CD4-positive, alpha-beta memory T cell (primary cell): ENCODE results near the gene FAM83G. TPM values are rescaled to one million over a fixed set of nuclear protein-coding genes. Genes with fewer than 3 reads are reported as not detected.
A peak's percentile ranks its signal among the peaks of the same experiment; 100 is the strongest.

Experiments used
- CTCF ChIA-PET: fragments of 350-600 bp; sonication (Branson Sonifier 250); formaldehyde crosslinking; loops from one replicate; lab custom pipeline; 2021; ENCODE audit warnings: inconsistent platforms; ENCODE audit not compliant: partially characterized antibody; lab: Charles Lee
- POLR2A ChIA-PET: fragments of 350-600 bp; sonication (Branson Sonifier 250); formaldehyde crosslinking; loops from one replicate; lab custom pipeline; 2021; ENCODE audit not compliant: partially characterized antibody; lab: Charles Lee
- DNase-seq, 5 donors: peaks; one replicate each; pipeline versions ENCODE4 v3.0.0 to v3.0.0-alpha.2; 2020 to 2022; ENCODE audit warnings: mixed read lengths in 1 of 5
- H3K27ac ChIP-seq: one replicate; pipeline ENCODE4 v1.7.0; 2013; ENCODE audit warnings: low read depth, low read length
- H3K27me3 ChIP-seq: 2 replicates; pipeline ENCODE4 v1.7.0; 2013; ENCODE audit warnings: mild to moderate bottlenecking, low read length, moderate library complexity; ENCODE audit not compliant: insufficient read depth
- H3K36me3 ChIP-seq: 2 replicates; pipeline ENCODE4 v1.7.0; 2013; ENCODE audit warnings: mild to moderate bottlenecking, low read length, moderate library complexity; ENCODE audit not compliant: insufficient read depth
- H3K4me1 ChIP-seq: 2 replicates; pipeline ENCODE4 v1.7.0; 2013; ENCODE audit warnings: mild to moderate bottlenecking, low read length, moderate library complexity; ENCODE audit not compliant: insufficient read depth
- H3K4me3 ChIP-seq, 2 donors: one replicate each; pipeline ENCODE4 v1.7.0; 2013; ENCODE audit warnings: low read length in 2 of 2, mild to moderate bottlenecking in 1 of 2
- H3K9me3 ChIP-seq, 2 donors: one replicate each; pipeline ENCODE4 v1.7.0; 2013; ENCODE audit warnings: low read length in 2 of 2, control low read depth in 1 of 2; ENCODE audit not compliant: control insufficient read depth in 1 of 2
- H3K27ac Mint-ChIP-seq, 7 donors: one replicate each; pipeline ENCODE4 v1.8.0; 2020 to 2021; ENCODE audit warnings: mixed read lengths in 7 of 7, mild to moderate bottlenecking in 6 of 7, inconsistent platforms in 3 of 7, moderate library complexity in 3 of 7
- H3K27me3 Mint-ChIP-seq, 2 donors: one replicate each; pipeline ENCODE4 v1.8.0; 2020 to 2021; ENCODE audit warnings: mixed read lengths in 2 of 2
- H3K36me3 Mint-ChIP-seq, 2 donors: one replicate each; pipeline ENCODE4 v1.8.0; 2020 to 2021; ENCODE audit warnings: mixed read lengths in 2 of 2, inconsistent platforms in 1 of 2, mild to moderate bottlenecking in 1 of 2
- H3K4me1 Mint-ChIP-seq, 4 donors: one replicate each; pipeline ENCODE4 v1.8.0; 2020 to 2021; ENCODE audit warnings: mixed read lengths in 4 of 4, mild to moderate bottlenecking in 1 of 4
- H3K4me3 Mint-ChIP-seq, 8 donors: one replicate each; pipeline ENCODE4 v1.8.0; 2020 to 2021; ENCODE audit warnings: mixed read lengths in 8 of 8, mild to moderate bottlenecking in 7 of 8, moderate library complexity in 6 of 8, inconsistent platforms in 3 of 8
- H3K9me3 Mint-ChIP-seq, 8 donors: one replicate each; pipeline ENCODE4 v1.8.0; 2020 to 2021; ENCODE audit warnings: mixed read lengths in 8 of 8, mild to moderate bottlenecking in 5 of 8, inconsistent platforms in 3 of 8, moderate library complexity in 1 of 8
- intact Hi-C: fragments of 100-400 bp; cut with micrococcal nuclease; formaldehyde crosslinking; loops from one replicate; pipeline ENCODE4 v1.15.1; 2023
- polyA plus RNA-seq, 2 donors: library from polyadenylated mRNA; unstranded; fragments of 300-500 nt; fragmentation: Illumina TruSeq; gene quantifications; one replicate each; pipeline ENCODE4 v1.2.3, GENCODE V29; 2021
- total RNA-seq, 2 experiments: library from RNA; stranded (reverse); gene quantifications; one replicate each; pipeline ENCODE4 v1.2.3, GENCODE V29; 2021

FAM83G gene
- total and polyA plus RNA-seq, 4 experiments from 2014 or later = 1.6 to 15.1 (median 10.3) TPM

GRCh38 chr17:19002805-19003542 lies 1.6 kb downstream of the FAM83G start:
- CTCF ChIA-PET = interaction anchor here (5.4 kb wide), 1 partner anchor 42 kb away, joined by 35 read pairs; no protein-coding TSS in a partner anchor
- Mint-ChIP-seq H3K9me3 (no peaks in the 10 kb centered on the region), H3K27me3 (no peaks in the 10 kb centered on the region), H3K36me3 (peaks cover 3 to 7% of the 10 kb centered on the region in 2 donors), H3K4me1 (peaks cover 15 to 40% (median 27%) of the 10 kb centered on the region in 4 donors), H3K4me3 (peak overlapping the region; percentile 74 to 96 (median 80)), H3K27ac (peak overlapping the region; percentile 41 to 89 (median 74))
- Histone ChIP-seq H3K4me3 (peak overlapping the region in 1 of 2 donors; percentile 57), H3K9me3 (no peaks in the 10 kb centered on the region), H3K4me1 (peaks cover 35% of the 10 kb centered on the region), H3K27me3 (no peaks in the 10 kb centered on the region), H3K36me3 (no peaks in the 10 kb centered on the region), H3K27ac (no peak overlapping the region)
- DNase-seq = peak in 1 of 5 donors; percentile 16
- POLR2A ChIA-PET = interaction anchor here (1.1 to 1.4 kb wide), 4 partner anchors 9 to 21 kb away, joined by 3 to 4 read pairs (median 3); no protein-coding TSS in a partner anchor
- intact Hi-C loops = loop anchor here (10.0 kb wide), 1 partner anchor 378 kb away; no protein-coding TSS in a partner anchor

GRCh38 chr17:19001907-19002590 lies 2.5 kb downstream of the FAM83G start:
- CTCF ChIA-PET = interaction anchor here (5.4 kb wide), 1 partner anchor 41 kb away, joined by 35 read pairs; no protein-coding TSS in a partner anchor
- intact Hi-C loops = loop anchor here (10.0 kb wide), 1 partner anchor 377 kb away; no protein-coding TSS in a partner anchor
- Histone ChIP-seq H3K36me3 (no peaks in the 10 kb centered on the region), H3K4me1 (peaks cover 35% of the 10 kb centered on the region), H3K4me3 (no peak overlapping the region), H3K27ac (no peak overlapping the region), H3K27me3 (no peaks in the 10 kb centered on the region), H3K9me3 (no peaks in the 10 kb centered on the region)
- Mint-ChIP-seq H3K9me3 (no peaks in the 10 kb centered on the region), H3K4me1 (peaks cover 15 to 40% (median 30%) of the 10 kb centered on the region in 4 donors), H3K4me3 (peak overlapping the region; percentile 13 to 96 (median 78)), H3K27me3 (no peaks in the 10 kb centered on the region), H3K36me3 (peaks cover 6 to 10% of the 10 kb centered on the region in 2 donors), H3K27ac (peak overlapping the region in 5 of 7 donors; percentile 5 to 87 (median 60))
- POLR2A ChIA-PET = interaction anchor here (1.1 to 1.4 kb wide), 3 partner anchors 8 to 20 kb away, joined by 3 to 4 read pairs (median 3); no protein-coding TSS in a partner anchor
- no peak for DNase-seq

DNA sequence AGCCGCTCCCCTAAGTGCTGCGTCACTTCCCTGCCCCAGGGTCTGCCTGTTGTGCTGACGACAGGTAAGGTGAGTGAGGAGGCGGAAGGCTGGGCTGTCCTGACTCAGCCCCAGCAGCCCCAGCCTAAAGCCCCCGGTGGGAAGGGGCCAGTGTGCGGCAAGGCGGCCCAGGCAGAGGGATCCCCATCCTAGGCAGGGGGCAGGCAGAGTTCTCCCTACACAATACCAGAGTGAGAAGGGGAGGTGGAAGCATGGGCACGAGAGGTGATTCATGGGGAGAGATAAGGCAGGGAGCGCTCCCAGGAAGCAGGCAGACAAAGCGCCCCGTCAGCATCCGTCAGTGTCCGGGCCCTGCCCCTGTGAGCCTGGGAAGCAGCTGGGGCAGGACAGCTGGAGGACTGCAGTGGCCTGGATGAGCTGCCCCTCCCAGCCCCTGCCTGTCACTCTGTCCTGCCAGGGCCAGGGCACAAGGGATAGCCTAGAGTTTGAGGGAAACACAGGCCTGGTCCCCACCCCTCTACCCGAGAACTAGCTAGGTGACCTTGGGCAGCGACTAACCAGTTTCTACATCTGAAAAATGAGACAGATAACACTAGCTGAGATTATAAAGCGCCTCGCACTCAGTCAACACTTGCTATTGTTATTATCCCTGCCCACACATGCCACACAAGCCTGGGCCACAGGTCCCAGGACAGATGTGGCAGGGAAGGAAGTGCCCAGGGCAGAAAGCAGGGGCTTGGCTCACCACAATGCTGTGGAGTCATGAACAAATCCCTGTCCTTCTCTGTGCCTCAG lies 3.8 kb downstream of the FAM83G start:
- no peaks in the 10 kb centered on the region for H3K9me3 ChIP-seq
- H3K9me3 Mint-ChIP-seq = peaks cover 0 to 4% (median under 1%) of the 10 kb centered on the region in 8 donors
- peak overlapping the region in 2 of 7 donors; percentile 38 to 70 for H3K27ac Mint-ChIP-seq
- H3K4me1 Mint-ChIP-seq = peaks cover 19 to 44% (median 30%) of the 10 kb centered on the region in 4 donors
- DNase-seq = no peak
- H3K27ac ChIP-seq = no peak overlapping the region
- POLR2A ChIA-PET = interaction anchor here (0.8 kb wide), 3 partner anchors 15 to 40 kb away, joined by 3 read pairs; no protein-coding TSS in a partner anchor
- H3K27me3 ChIP-seq = no peaks in the 10 kb centered on the region
- no peak overlapping the region for H3K4me3 ChIP-seq
- intact Hi-C loops = loop anchor here (10.0 kb wide), 1 partner anchor 376 kb away; no protein-coding TSS in a partner anchor
- H3K36me3 ChIP-seq = no peaks in the 10 kb centered on the region
- H3K27me3 Mint-ChIP-seq = no peaks in the 10 kb centered on the region
- peaks cover 35% of the 10 kb centered on the region for H3K4me1 ChIP-seq
- peaks cover 16 to 17% of the 10 kb centered on the region in 2 donors for H3K36me3 Mint-ChIP-seq
- H3K4me3 Mint-ChIP-seq = peak overlapping the region in 1 of 8 donors; percentile 25
- CTCF ChIA-PET = interaction anchor here (5.4 kb wide), 1 partner anchor 40 kb away, joined by 35 read pairs; no protein-coding TSS in a partner anchor

GRCh38 chr17:18999911-19000310 lies 4.7 kb downstream of the FAM83G start:
- no peaks in the 10 kb centered on the region for H3K27me3 Mint-ChIP-seq
- H3K27ac Mint-ChIP-seq = no peak overlapping the region
- no peak for DNase-seq
- no peak overlapping the region for H3K4me3 Mint-ChIP-seq
- no peak overlapping the region for H3K4me3 ChIP-seq
- H3K27ac ChIP-seq = no peak overlapping the region
- H3K4me1 ChIP-seq = peaks cover 32% of the 10 kb centered on the region
- no peaks in the 10 kb centered on the region for H3K27me3 ChIP-seq
- H3K9me3 ChIP-seq = no peaks in the 10 kb centered on the region
- peaks cover 19 to 46% (median 31%) of the 10 kb centered on the region in 4 donors for H3K4me1 Mint-ChIP-seq
- H3K36me3 Mint-ChIP-seq = peaks cover 17 to 23% of the 10 kb centered on the region in 2 donors
- ChIA-PET CTCF (no interaction called here), POLR2A (no interaction called here)
- H3K36me3 ChIP-seq = no peaks in the 10 kb centered on the region
- peaks cover 0 to 11% (median 5%) of the 10 kb centered on the region in 8 donors for H3K9me3 Mint-ChIP-seq
- intact Hi-C loops = loop anchor here (10.0 kb wide), 1 partner anchor 375 kb away; no protein-coding TSS in a partner anchor

GRCh38 chr17:18999394-18999793 lies 5.2 kb downstream of the FAM83G start:
- H3K4me1 ChIP-seq = peaks cover 32% of the 10 kb centered on the region
- no peak for DNase-seq
- H3K27ac ChIP-seq = no peak overlapping the region
- peaks cover 19 to 51% (median 32%) of the 10 kb centered on the region in 4 donors for H3K4me1 Mint-ChIP-seq
- H3K36me3 Mint-ChIP-seq = peaks cover 19 to 24% of the 10 kb centered on the region in 2 donors
- H3K36me3 ChIP-seq = no peaks in the 10 kb centered on the region
- H3K4me3 Mint-ChIP-seq = no peak overlapping the region
- H3K4me3 ChIP-seq = no peak overlapping the region
- H3K27ac Mint-ChIP-seq = no peak overlapping the region
- no peaks in the 10 kb centered on the region for H3K27me3 ChIP-seq
- no peaks in the 10 kb centered on the region for H3K27me3 Mint-ChIP-seq
- CTCF ChIA-PET = interaction anchor here (2.9 kb wide), 1 partner anchor 39 kb away, joined by 15 read pairs; no protein-coding TSS in a partner anchor
- intact Hi-C loops = no loop called here
- peaks cover 0 to 11% (median 6%) of the 10 kb centered on the region in 8 donors for H3K9me3 Mint-ChIP-seq
- no peaks in the 10 kb centered on the region for H3K9me3 ChIP-seq
- POLR2A ChIA-PET = no interaction called here

GRCh38 chr17:18997650-18998196 lies 6.8 kb downstream of the FAM83G start:
- Histone ChIP-seq H3K36me3 (no peaks in the 10 kb centered on the region), H3K27ac (no peak overlapping the region), H3K27me3 (no peaks in the 10 kb centered on the region), H3K4me1 (peaks cover 37% of the 10 kb centered on the region), H3K9me3 (no peaks in the 10 kb centered on the region), H3K4me3 (no peak overlapping the region)
- Mint-ChIP-seq H3K36me3 (peaks cover 24 to 25% of the 10 kb centered on the region in 2 donors), H3K27ac (peak overlapping the region in 1 of 7 donors; percentile 13), H3K4me1 (peaks cover 26 to 55% (median 36%) of the 10 kb centered on the region in 4 donors), H3K27me3 (no peaks in the 10 kb centered on the region), H3K9me3 (peaks cover 0 to 11% (median 6%) of the 10 kb centered on the region in 8 donors), H3K4me3 (no peak overlapping the region)
- DNase-seq = no peak
- intact Hi-C loops = no loop called here
- POLR2A ChIA-PET = interaction anchor here (1.5 kb wide), 1 partner anchor 139 kb away, joined by 4 read pairs; the partner anchor contains the start of gene PRPSAP2
- CTCF ChIA-PET = interaction anchor here (2.9 kb wide), 1 partner anchor 37 kb away, joined by 15 read pairs; no protein-coding TSS in a partner anchor
